HepG2 (cell line): ENCODE results near the gene RIPK1.

Experiments used
- ARHGAP35 ChIP-seq: sonication (generic); formaldehyde crosslinking; IDR thresholded peaks from 2 replicates; pipeline ENCODE4 v1.9.0; 2022; ENCODE audit warnings: mild to moderate bottlenecking, inconsistent platforms, moderate library complexity, missing genetic modification reagents, borderline replicate concordance
- CTCF ChIP-seq: sonication (generic); formaldehyde crosslinking; IDR thresholded peaks from 2 replicates; pipeline ENCODE4 v1.5.0; 2020; ENCODE audit warnings: mild to moderate bottlenecking, missing genetic modification reagents, moderate library complexity
- EZH2 ChIP-seq: conservative IDR thresholded peaks from 2 replicates; pipeline ENCODE4 v1.6.1; 2012; ENCODE audit warnings: mild to moderate bottlenecking, low read depth, low read length, moderate library complexity
- JUND ChIP-seq: sonication (generic); formaldehyde crosslinking; IDR thresholded peaks from 2 replicates; pipeline ENCODE4 v1.8.0; 2022; ENCODE audit warnings: mild to moderate bottlenecking, missing genetic modification reagents
- POLR2AphosphoS5 ChIP-seq: IDR thresholded peaks from 2 replicates; pipeline ENCODE4 v1.6.1; 2012; ENCODE audit warnings: low read depth, low read length
- SATB2 ChIP-seq: sonication (generic); formaldehyde crosslinking; IDR thresholded peaks from 2 replicates; pipeline ENCODE4 v1.5.0; 2020; ENCODE audit warnings: missing genetic modification reagents
- SIN3A ChIP-seq: IDR thresholded peaks from 2 replicates; pipeline ENCODE4 v1.6.1; 2011; ENCODE audit warnings: low read depth, mild to moderate bottlenecking, control low read depth, low read length, borderline replicate concordance
- SUZ12 ChIP-seq: fragments of 150-350 bp; IDR thresholded peaks from 2 replicates; pipeline ENCODE4 v1.6.1; 2014; ENCODE audit warnings: low read depth, low read length
- ZNF382 ChIP-seq: sonication (generic); formaldehyde crosslinking; IDR thresholded peaks from 2 replicates; pipeline ENCODE4 v1.5.0; 2020; ENCODE audit warnings: missing genetic modification reagents, mild to moderate bottlenecking, borderline replicate concordance
- ZNF75D ChIP-seq: sonication (generic); formaldehyde crosslinking; IDR thresholded peaks from 2 replicates; pipeline ENCODE4 v1.8.1; 2023; ENCODE audit warnings: missing genetic modification reagents, mild to moderate bottlenecking, borderline replicate concordance

DNA sequence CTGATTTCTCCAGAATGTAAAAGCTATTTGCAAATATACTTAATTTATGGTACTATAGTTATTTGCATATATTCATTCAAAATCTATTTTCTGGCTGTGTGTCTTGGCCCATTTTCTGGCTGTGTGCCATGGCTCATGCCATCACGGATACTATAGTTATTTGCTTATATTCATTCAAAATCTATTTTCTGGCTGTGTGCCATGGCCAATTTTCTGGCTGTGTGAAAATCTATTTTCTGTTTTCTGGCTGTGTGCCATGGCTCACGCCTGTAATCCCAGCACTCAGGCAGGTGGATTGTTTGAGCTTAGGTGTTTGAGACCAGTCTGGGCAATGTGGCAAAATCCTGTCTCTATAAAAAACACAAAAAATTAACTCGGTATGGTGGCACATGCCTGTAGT lies 28.9 kb upstream of the RIPK1 start:
- no peak for TF ChIP-seq SUZ12
- TF ChIP-seq POLR2AphosphoS5: no peak
- no peak for TF ChIP-seq JUND (CRISPR knock-in tag)
- TF ChIP-seq ZNF382 (CRISPR knock-in tag): no peak
- no peak for TF ChIP-seq SIN3A
- no peak for TF ChIP-seq SATB2
- no peak for TF ChIP-seq EZH2
- TF ChIP-seq CTCF (CRISPR knock-in tag): no peak
- TF ChIP-seq ZNF75D: no peak
- no peak for TF ChIP-seq ARHGAP35 (CRISPR knock-in tag)
